GM12878 (cell line): ENCODE results near the gene EXOC5. TPM values are rescaled to one million over a fixed set of nuclear protein-coding genes. Genes with fewer than 3 reads are reported as not detected.
"Not testable (repeated sequence)": the region's sequence is repeated elsewhere in the genome, so short reads cannot be mapped to it uniquely, and the experiment has no call there.

ENCODE experiments used
- ATAC-seq: fragments of 200-7000 bp; cut with Tn5 transposase; 3 replicates; pipeline ENCODE4 v1.9.1; 2020; ENCODE audit warnings: mild to moderate bottlenecking, moderate library complexity
- BruUV-seq: library from RNA; stranded (reverse); fragments of 400-500 nt; replicated peaks from 2 replicates; lab custom pipeline; 2021; lab: Mats Ljungman, UMichigan
- CTCF ChIA-PET: fragments of 300-600 bp; sonication (Branson Sonifier 250); formaldehyde crosslinking; extraction: SDS; loops from one replicate; lab custom pipeline; 2021; ENCODE audit warnings: inconsistent platforms; lab: Yijun Ruan, JAX
- POLR2A ChIA-PET: fragments of 350-600 bp; formaldehyde crosslinking; extraction: SDS; loops from one replicate; lab custom pipeline; 2021; ENCODE audit warnings: inconsistent platforms; lab: Charles Lee
- RAD21 ChIA-PET: fragments of 300-600 bp; sonication (Branson Sonifier 250); formaldehyde crosslinking; loops from one replicate; lab custom pipeline; 2023; ENCODE audit warnings: antibody characterized with exemption; ENCODE audit not compliant: unreplicated experiment; lab: Charles Lee
- SMC1A ChIA-PET: fragments of 300-600 bp; sonication (Branson Sonifier 250); formaldehyde crosslinking; loops from one replicate; lab custom pipeline; 2023; ENCODE audit not compliant: unreplicated experiment, uncharacterized antibody; lab: Charles Lee
- DNase-seq: peaks from one replicate; pipeline ENCODE4 v3.0.0-alpha.2; 2011; ENCODE audit warnings: low read depth, low spot score
- FAIRE-seq: peaks from 3 replicates; lab custom pipeline; 2011; peaks lifted over from hg19 to GRCh38; lab: Jason Lieb, UNC
- H2AFZ ChIP-seq: 2 replicates; pipeline ENCODE4 v1.6.0; 2011; ENCODE audit warnings: low read depth, low read length, control low read depth; ENCODE audit not compliant: control insufficient read depth
- H3K27ac ChIP-seq: 2 replicates; pipeline ENCODE4 v1.5.1; 2011; ENCODE audit warnings: control low read depth; ENCODE audit not compliant: control insufficient read depth, insufficient read depth
- H3K27me3 ChIP-seq, 2 experiments: replicated peaks in 1 of 2; 2 replicates each; pipeline versions ENCODE4 v1.6.0 to v1.6.1; 2011; ENCODE audit warnings: low read length in 1 of 2; ENCODE audit not compliant: control insufficient read depth in 2 of 2, insufficient read depth in 2 of 2
- H3K36me3 ChIP-seq, 2 experiments: 2 replicates each; pipeline ENCODE4 v1.5.1; 2011; ENCODE audit warnings: low read length in 1 of 2; ENCODE audit not compliant: control insufficient read depth in 2 of 2, insufficient read depth in 2 of 2
- H3K4me1 ChIP-seq: 2 replicates; pipeline ENCODE4 v1.6.1; 2011; ENCODE audit warnings: mild to moderate bottlenecking, low read length, moderate library complexity, mixed read lengths; ENCODE audit not compliant: control insufficient read depth, insufficient read depth
- H3K4me2 ChIP-seq: 2 replicates; pipeline ENCODE4 v1.6.0; 2011; ENCODE audit warnings: control low read depth; ENCODE audit not compliant: control insufficient read depth, insufficient read depth
- H3K4me3 ChIP-seq: fragments of 200-600 bp; sonication (generic); 2 replicates; pipeline ENCODE4 v1.5.1; 2016
- H3K79me2 ChIP-seq: 2 replicates; pipeline ENCODE4 v1.6.0; 2011; ENCODE audit warnings: low read length; ENCODE audit not compliant: control insufficient read depth, insufficient read depth
- H3K9ac ChIP-seq: 2 replicates; pipeline ENCODE4 v1.8.0; 2011; ENCODE audit warnings: low read length, control low read depth, mixed read lengths; ENCODE audit not compliant: control insufficient read depth, insufficient read depth
- H3K9me3 ChIP-seq: replicated peaks from 3 replicates; pipeline ENCODE4 v1.5.1; 2011; ENCODE audit warnings: mild to moderate bottlenecking, low read length; ENCODE audit not compliant: control insufficient read depth, insufficient read depth
- H4K20me1 ChIP-seq: 2 replicates; pipeline ENCODE4 v1.6.0; 2011; ENCODE audit not compliant: control insufficient read depth, insufficient read depth
- BCLAF1 ChIP-seq: fragments of 450-650 bp; IDR thresholded peaks from 2 replicates; pipeline ENCODE4 v1.6.1; 2017; ENCODE audit warnings: antibody characterized with exemption, mild to moderate bottlenecking, moderate library complexity
- ESRRA ChIP-seq: IDR thresholded peaks from 2 replicates; pipeline ENCODE4 v1.6.1; 2012; ENCODE audit warnings: mild to moderate bottlenecking, low read length, improper control_type of control experiment
- KDM1A ChIP-seq: fragments of 200-600 bp; sonication (generic); IDR thresholded peaks from 2 replicates; pipeline ENCODE4 v1.6.1; 2016; ENCODE audit warnings: borderline replicate concordance
- PML ChIP-seq: IDR thresholded peaks from 2 replicates; pipeline ENCODE4 v1.6.1; 2012; ENCODE audit warnings: low read length, inconsistent platforms
- RAD51 ChIP-seq: fragments of 450-650 bp; IDR thresholded peaks from 2 replicates; pipeline ENCODE4 v1.6.1; 2016; ENCODE audit warnings: moderate library complexity, mild to moderate bottlenecking, inconsistent platforms
- RB1 ChIP-seq: fragments of 450-650 bp; formaldehyde crosslinking; IDR thresholded peaks from 2 replicates; pipeline ENCODE4 v1.6.1; 2017; ENCODE audit warnings: mild to moderate bottlenecking, borderline replicate concordance
- SUPT20H ChIP-seq: IDR thresholded peaks from 2 replicates; pipeline ENCODE4 v1.6.1; 2011; ENCODE audit warnings: low read depth, mild to moderate bottlenecking, low read length, moderate library complexity, borderline replicate concordance; ENCODE audit not compliant: control insufficient read depth
- TBL1XR1 ChIP-seq: IDR thresholded peaks from 2 replicates; pipeline ENCODE4 v1.6.1; 2012; ENCODE audit warnings: low read depth, low read length, improper control_type of control experiment
- WGBS: methylation state at CpG from one replicate; pipeline ENCODE4 v1.1.6; 2016; ENCODE audit warnings: low lambda C conversion rate; ENCODE audit not compliant: insufficient replicate concordance, insufficient coverage; ENCODE audit errors: missing lambda C conversion rate; 5-methylcytosine and 5-hydroxymethylcytosine counted together
- in situ Hi-C: fragments of 300-500 bp; cut with MboI; formaldehyde crosslinking; loops from 9 replicates; pipeline ENCODE4 v1.14.3; 2018; ENCODE audit warnings: mixed read lengths
- intact Hi-C: fragments of 100-400 bp; cut with micrococcal nuclease; formaldehyde crosslinking; loops from one replicate; pipeline ENCODE4 v1.14.2; 2022; ENCODE audit not compliant: unreplicated experiment
- polyA plus RNA-seq, 11 experiments: library from polyadenylated mRNA; depleted of rRNA in 4 of 11; unstranded in 6 of 11; stranded (reverse) in 5 of 11; fragments of >200 nt; fragmentation: Nextera tagmentation in 4 of 11; fragmentation: Illumina TruSeq in 1 of 11; extraction: Ambion mirVana in 4 of 11; extraction: Trizol in 1 of 11; gene quantifications; 1 replicate in 1 of 11; 2 replicates in 10 of 11; pipeline versions ENCODE4 v1.2.1 to v1.2.3, GENCODE V29; 2011 to 2016; ENCODE audit warnings: inconsistent platforms in 2 of 11, missing spikeins in 2 of 11, low read depth in 1 of 11
- total RNA-seq, 4 experiments: library from RNA; depleted of rRNA in 3 of 4; stranded (reverse); fragments of >200 nt in 3 of 4; fragmentation: Illumina TruSeq in 1 of 4; extraction: Trizol in 1 of 4; gene quantifications; 2 replicates each; pipeline versions ENCODE4 v1.2.1 to v1.2.3, GENCODE V29; 2013 to 2021

Gene EXOC5
- total and polyA plus RNA-seq, 10 of the 15 experiments (the other 5 are each of a cell fraction or from before 2014, with no cell fraction given): 10.3 to 101 (median 43.6) TPM

GRCh38 chr14:57232006-57232405, 36.7 kb downstream of the EXOC5 start:
- no peaks in the 10 kb centered on the region for H4K20me1 ChIP-seq
- ChIA-PET POLR2A (interaction anchor here (0.7 kb wide), 1 partner anchor 652 kb away, joined by 3 read pairs; the partner anchor contains the start of gene TMEM260), SMC1A (no interaction called here)
- H3K9ac ChIP-seq: no peak overlapping the region
- H3K4me3 ChIP-seq: no peak overlapping the region
- H3K27me3 ChIP-seq: no peaks in the 10 kb centered on the region
- BruUV-seq: no TSS peak
- intact Hi-C loops: no loop called here
- H2AFZ ChIP-seq: no peak overlapping the region
- H3K4me1 ChIP-seq: no peaks in the 10 kb centered on the region
- ATAC-seq: no peak
- H3K79me2 ChIP-seq: no peaks in the 10 kb centered on the region
- H3K36me3 ChIP-seq: peaks cover 0 to 3% of the 10 kb centered on the region in 2 experiments; a peak in 2 of 4 replicates
- TF ChIP-seq PML (no peak), TBL1XR1 (no peak), BCLAF1 (no peak), RAD51 (no peak), SUPT20H (no peak), RB1 (no peak), ESRRA (no peak), KDM1A (no peak)
- TF ChIP-seq, all 136 proteins: peak for 0
- Histone ChIP-seq H3K9me3 (no peaks in the 10 kb centered on the region), H3K4me2 (no peak overlapping the region), H3K27ac (no peak overlapping the region)
- no peak for FAIRE-seq
- in situ Hi-C loops: no loop called here
- no peak for DNase-seq
- RAD21 ChIA-PET: no interaction called here
- CTCF ChIA-PET: no interaction called here
- 27% methylated on average over 1 of the region's 1 CpG for WGBS

GRCh38 chr14:57228320-57228719, 40.4 kb downstream of the EXOC5 start:
- peaks cover 0 to 18% of the 10 kb centered on the region in 2 experiments; a peak in 1 of 4 replicates for H3K36me3 ChIP-seq
- not testable (repeated sequence) for H3K4me1 ChIP-seq

More at GRCh38 chr14:57228320-57228719, 40.4 kb downstream of the EXOC5 start:
- H3K9ac ChIP-seq, ATAC-seq, POLR2A ChIA-PET, RAD21 ChIA-PET, H3K27ac ChIP-seq, H2AFZ ChIP-seq, SMC1A ChIA-PET, H3K4me3 ChIP-seq, H3K27me3 ChIP-seq, H4K20me1 ChIP-seq, in situ Hi-C loops, H3K4me2 ChIP-seq, FAIRE-seq, H3K79me2 ChIP-seq, BruUV-seq, DNase-seq, H3K9me3 ChIP-seq: not testable (repeated sequence)
- CTCF ChIA-PET: interaction anchor here (0.6 to 0.7 kb wide), 2 partner anchors 157 to 1046 kb away, joined by 3 read pairs; no protein-coding TSS in a partner anchor
- 100% methylated on average over 2 of the region's 2 CpGs for WGBS
- intact Hi-C loops: loop anchor here (5.0 kb wide), 1 partner anchor 64 kb away; no protein-coding TSS in a partner anchor
